WI38 (cell line): ENCODE data around the gene FOCAD.

ENCODE experiments used
- H3K4me3 ChIP-seq: 2 replicates; pipeline ENCODE4 v1.5.1; 2011; ENCODE audit warnings: low read depth, mild to moderate bottlenecking, control low read depth, low read length
- CTCF ChIP-seq: IDR thresholded peaks from 2 replicates; pipeline ENCODE4 v1.5.1; 2012; ENCODE audit warnings: low read depth, mild to moderate bottlenecking, control low read depth, low read length

FOCAD gene

GRCh38 chr9:20853866-20854265, 169.8 kb downstream of the FOCAD start:
- H3K4me3 ChIP-seq = no peak overlapping the region
- TF ChIP-seq CTCF = no peak

GRCh38 chr9:20854444-20854843, 170.4 kb downstream of the FOCAD start:
- no peak for TF ChIP-seq CTCF

GRCh38 chr9:20863945-20864344, 179.9 kb downstream of the FOCAD start:
- TF ChIP-seq CTCF = no peak
- H3K4me3 ChIP-seq = no peak overlapping the region

More at GRCh38 chr9:20854444-20854843, 170.4 kb downstream of the FOCAD start:
- no peak overlapping the region for H3K4me3 ChIP-seq

GRCh38 chr9:20865347-20865746, 181.3 kb downstream of the FOCAD start:
- H3K4me3 ChIP-seq = no peak overlapping the region
- TF ChIP-seq CTCF = no peak

- H3K4me3 ChIP-seq = no peak overlapping the region
- TF ChIP-seq CTCF = no peak
These were observed 186.1 kb downstream of the FOCAD start for GRCh38 chr9:20870115-20870514.

- TF ChIP-seq CTCF = no peak
These were observed 188.4 kb downstream of the FOCAD start for GRCh38 chr9:20872340-20872977.

GRCh38 chr9:20873240-20873865, 189.3 kb downstream of the FOCAD start:
- no peak overlapping the region for H3K4me3 ChIP-seq
- TF ChIP-seq CTCF = no peak

More at GRCh38 chr9:20872340-20872977, 188.4 kb downstream of the FOCAD start:
- no peak overlapping the region for H3K4me3 ChIP-seq
